HG03442 (cell line): ENCODE results near the gene CCR2.
"Not testable (repeated sequence)": the region's sequence is repeated elsewhere in the genome, so short reads cannot be mapped to it uniquely, and the experiment has no call there.

Experiments
- ATAC-seq: cut with Tn5 transposase; IDR thresholded peaks from one replicate; pipeline ENCODE4 v1.9.1; 2021; ENCODE audit warnings: mild to moderate bottlenecking, moderate library complexity; ENCODE audit not compliant: unreplicated experiment

The CCR2 gene

GRCh38 chr3:46353647-46354410 lies at the start of gene CCR2:
Gene CCR2 (plus strand): TSS chr3:46354111. CDS start chr3:46357528, 3,417 bp downstream.
- no peak for ATAC-seq

- no peak for ATAC-seq
These were observed 49.2 kb upstream of the CCR2 start for GRCh38 chr3:46304739-46305138.

- no peak for ATAC-seq
These were observed 40.9 kb upstream of the CCR2 start for GRCh38 chr3:46312991-46313390.

DNA sequence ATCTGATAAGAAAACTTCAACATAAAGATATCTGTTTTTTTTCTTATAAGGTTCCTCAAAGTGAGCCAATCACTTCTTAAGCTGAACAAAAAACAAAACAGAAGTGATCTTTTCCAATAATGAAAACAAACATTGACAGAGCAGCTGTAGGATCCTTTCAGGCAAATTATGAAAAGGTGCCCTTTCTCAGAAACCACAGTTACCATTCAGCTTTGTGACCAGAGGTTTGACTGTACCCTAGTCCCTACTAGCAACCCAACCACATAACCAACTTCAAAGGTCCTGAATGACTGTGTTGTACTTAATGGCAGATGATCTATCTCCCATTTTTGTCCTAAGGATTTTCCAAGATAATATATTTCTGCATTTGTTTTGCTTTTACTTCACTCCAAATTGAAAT lies 39.4 kb upstream of the CCR2 start:
- no peak for ATAC-seq

DNA sequence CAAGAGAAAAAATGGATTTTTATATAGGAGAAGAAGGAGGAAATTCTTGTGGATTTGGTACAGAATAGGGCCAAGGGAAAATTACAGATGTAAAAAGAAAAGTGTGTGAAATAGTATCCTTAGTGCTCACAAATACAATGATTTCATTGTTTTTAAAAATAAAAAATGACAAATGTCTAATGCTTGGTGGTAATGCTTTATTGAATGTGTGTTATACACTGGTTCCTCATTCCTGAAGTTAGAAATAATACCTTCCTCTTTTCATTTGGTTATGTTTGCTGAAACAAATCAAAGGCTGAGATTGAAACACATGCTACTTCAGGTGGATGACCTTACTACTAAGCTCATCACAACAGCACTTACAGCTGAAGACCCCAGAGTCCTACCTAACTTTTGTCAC lies 37.7 kb upstream of the CCR2 start:
- no peak for ATAC-seq

GRCh38 chr3:46318207-46318927 lies 35.5 kb upstream of the CCR2 start:
- no peak for ATAC-seq

DNA sequence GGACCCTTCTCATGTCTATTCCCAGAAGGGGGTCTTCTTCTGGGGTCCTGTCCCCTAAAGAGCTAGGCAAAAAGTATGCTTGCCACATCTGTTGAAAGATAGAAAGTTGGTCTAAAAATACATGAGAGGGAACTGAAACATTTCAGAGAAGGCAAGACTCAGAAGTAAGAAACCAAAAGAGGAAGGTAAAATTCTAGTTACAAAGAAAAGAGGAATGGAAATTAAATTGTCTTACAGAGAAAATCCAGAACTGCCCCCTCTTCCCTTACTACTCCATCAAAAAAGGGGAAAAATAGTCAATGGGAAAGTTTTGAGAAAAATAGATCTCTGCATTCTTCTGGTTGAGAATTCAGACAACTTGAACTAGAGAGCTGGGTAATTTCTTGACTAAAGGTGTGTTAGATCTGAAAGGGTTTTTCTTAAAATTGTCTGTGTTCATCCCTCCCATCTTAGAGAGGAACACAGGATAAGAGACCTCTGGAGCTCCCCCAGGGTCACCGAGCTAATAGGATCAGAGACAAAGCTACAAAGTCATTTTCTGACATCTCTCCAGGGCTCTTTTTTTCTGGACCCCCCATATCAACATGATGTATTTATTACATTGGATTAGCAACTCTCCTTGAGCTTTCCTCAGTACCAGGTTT lies 32.3 kb upstream of the CCR2 start:
- ATAC-seq = no peak

DNA sequence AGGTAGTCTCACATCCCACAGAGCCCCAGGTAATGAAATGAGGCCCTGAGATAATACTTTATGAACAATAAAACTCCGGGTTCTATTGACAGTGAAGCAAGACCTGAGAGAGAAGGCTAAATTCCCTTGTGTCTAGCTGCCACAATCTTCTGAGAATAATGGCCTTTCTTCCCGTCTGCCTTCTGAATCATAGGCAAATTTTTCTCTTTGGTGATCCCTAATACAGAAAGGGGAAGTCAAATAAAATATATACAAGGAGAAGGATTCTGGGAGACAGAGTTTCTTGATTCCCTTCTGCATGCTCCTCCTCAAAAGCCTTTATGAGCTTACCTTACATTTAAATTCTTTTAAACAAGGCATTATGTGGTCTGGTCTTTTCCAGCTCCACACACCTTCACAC lies 29.9 kb upstream of the CCR2 start:
- no peak for ATAC-seq

DNA sequence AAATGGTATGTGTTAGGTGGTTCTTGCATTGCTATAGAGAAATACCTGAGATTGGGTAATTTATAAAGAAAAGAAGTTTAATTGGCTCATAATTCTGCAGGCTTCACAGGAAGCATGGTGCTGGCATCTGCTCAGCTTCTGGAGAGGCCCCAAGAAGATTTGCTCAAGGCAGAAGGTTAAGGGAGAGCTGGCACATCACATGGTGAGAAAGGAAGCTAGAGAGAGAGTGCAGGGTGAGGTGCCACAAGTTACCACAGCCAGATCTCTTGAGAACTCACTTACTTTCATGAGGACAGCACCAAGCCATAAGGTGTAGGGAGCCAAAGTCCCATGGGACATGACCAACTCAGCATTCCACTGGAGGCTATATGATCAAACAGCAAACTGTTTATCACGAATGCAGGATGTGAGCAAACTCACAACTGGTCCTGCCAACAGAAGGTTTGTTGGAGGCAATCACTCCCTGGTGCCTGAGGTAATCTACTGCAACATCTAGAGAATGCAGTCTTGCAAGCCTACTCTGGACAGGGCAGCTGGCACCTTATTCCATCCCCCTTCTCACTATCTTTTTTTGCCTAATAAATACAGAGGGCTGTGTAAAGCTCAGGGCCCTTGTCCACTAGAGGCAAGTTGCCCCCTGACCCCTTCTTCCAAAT lies 28.1 kb upstream of the CCR2 start:
- no peak for ATAC-seq

DNA sequence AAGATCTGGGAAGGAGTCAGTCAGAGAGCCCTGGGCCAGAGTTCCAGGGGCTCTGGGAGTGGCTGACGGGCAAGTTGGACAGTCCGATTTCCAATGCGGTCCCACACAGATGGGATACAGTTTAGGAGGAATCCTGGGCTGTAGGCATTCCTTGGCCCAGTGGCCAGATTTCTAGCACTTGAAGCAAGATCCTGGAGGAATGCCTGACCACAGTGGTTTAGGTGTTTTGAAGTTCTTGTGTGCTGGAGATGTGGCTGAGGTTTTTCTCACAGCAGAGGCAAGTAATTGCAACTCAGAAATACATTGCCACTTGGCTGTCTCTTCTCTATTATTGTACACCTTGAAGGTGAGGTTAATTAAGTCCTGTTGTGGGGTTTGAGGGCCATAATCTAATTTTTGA lies 23.2 kb upstream of the CCR2 start:
- ATAC-seq = not testable (repeated sequence)

DNA sequence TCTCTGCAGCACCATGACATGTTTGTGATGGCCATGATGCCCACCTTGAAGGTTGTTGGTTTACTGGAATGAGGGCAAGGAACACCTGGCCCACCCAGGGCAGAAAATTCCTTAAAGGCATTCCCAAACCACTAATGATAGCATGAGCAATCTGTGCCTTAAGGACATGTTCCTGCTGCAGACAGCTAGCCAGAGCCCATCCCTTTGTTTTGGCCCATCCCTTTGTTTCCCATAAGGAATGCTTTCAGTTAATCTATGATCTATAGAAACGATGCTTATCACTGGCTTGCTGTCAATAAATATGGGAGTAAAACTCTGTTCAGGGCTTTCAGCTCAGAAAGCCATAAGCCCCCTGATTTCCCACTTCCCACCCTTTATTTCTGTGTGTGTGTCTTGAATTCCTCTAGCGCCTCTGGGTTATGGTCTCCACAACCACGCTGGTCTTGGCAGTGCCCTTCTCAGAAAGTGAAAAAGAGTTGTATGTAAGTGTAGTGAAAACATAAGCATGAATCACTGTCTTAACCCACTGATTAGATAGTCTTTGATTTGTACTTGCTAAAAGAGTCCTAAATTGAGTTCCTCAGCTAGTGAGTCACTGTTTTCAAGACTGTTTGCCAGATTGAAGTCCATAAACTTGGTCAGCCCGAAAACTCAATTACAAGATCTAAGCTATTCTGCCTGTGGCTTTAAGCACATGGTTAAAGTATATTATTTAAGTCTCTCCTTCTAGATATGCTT lies 19.0 kb upstream of the CCR2 start:
- ATAC-seq = no peak

DNA sequence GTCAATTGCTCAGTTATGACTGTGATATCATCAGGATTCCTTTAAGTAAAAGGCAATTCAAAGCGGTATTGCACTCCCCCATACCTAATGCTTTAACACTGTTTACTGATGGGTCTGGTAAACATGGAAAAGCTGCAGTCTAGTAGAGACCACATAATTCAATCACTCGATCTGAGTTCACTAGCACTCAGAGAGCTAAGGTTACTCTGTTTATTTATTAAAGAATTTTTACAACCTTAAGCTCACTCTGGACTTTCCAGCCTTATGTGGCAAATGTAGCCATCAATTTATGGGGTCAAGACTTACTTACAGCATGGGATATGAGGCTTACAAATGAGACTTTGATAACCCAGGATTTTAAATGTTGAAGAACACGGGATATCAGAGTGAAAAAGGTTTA lies 18.4 kb upstream of the CCR2 start:
- no peak for ATAC-seq

GRCh38 chr3:46337911-46338310 lies 16.0 kb upstream of the CCR2 start:
- no peak for ATAC-seq

DNA sequence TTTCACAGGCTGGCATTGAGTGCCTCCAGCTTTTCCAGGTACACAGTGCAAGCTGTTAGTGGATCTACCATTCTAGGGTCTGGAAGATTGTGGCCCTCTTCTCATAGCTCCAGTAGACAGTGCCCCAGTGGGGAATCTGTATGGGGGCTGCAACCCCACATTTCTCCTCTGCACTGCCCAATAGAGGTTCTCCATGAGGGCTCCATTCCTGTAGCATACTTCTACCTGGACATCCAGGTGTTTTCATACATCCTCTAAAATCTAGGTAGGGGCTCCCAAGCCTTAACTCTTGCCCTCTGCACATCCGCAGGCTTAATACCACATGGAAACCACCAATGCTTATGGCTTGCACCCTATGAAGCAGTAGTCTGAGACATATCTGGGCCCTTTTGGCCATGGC lies 15.1 kb upstream of the CCR2 start:
- no peak for ATAC-seq

GRCh38 chr3:46344476-46344875 lies 9.4 kb upstream of the CCR2 start:
- ATAC-seq = no peak

GRCh38 chr3:46348823-46349482 lies 5.0 kb upstream of the CCR2 start:
- no peak for ATAC-seq

DNA sequence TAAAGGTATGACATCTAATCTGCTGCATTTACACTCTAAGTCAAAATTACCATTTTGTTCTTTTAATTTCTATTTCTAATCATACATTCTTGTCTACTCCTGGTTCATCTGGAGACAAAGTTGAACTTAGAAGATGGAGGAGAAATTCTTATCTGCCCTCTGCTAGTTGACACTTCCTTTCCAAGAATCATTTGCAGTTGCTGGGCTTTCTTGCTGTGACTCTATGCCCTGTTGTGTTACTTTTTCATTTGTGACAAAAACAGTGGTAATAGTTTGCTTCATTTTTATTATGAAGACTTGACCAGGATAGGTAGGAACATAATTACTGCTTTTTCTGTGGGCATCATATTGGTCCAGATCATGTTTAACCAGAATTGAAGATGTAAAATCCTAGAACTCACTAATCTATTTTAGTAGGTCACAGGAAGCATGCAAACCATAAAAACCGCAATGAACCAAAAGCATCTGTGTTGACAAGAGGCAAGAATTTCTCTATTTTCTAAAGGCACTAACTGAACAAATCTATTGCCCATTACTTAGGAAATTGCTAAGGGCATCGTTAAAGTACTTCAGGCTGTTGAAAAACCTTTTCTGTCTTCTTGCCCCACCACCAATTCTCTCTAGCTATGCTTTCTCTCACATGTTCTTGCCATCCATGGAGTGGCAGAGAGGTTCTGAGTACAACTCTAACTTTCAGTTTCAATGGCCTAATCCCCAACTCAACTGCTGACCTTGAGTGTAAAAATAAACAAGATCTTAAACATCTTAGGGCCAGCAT lies 4.2 kb upstream of the CCR2 start:
- ATAC-seq = no peak

DNA sequence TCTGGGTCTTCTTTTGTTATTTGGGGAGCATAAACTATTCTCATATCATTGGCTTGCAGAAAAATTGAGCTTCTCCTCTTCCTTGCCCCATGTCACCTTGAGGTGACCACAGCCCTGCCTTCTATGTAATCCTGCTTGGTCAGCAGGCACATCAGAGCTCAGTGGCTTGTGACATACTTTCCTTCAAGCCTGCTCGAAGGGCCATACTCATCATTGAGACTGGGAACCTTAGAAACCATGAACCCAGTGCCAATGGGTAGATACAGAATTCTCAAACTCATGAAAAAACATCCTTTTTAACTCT lies 3.7 kb upstream of the CCR2 start:
- no peak for ATAC-seq

DNA sequence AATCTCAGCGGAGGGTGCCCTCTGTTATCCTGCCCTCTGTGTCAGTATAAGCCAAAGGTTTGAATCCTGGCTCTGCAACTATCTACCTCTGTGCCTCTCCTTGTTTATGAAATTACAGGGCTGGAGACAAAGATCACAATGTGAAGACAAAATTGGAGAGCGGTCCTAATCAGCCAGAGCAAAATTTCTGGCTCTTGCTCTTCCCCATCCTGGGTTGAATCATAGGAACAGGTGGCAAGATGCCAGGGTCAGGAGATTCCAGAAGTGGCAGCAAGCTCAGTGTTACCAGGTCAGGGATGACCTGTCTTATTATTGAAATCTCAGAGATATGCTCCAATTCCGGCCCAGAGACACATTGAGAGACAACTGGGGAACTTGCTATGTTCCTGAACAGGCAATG lies 2.3 kb upstream of the CCR2 start:
- ATAC-seq = no peak

GRCh38 chr3:46353090-46353489 lies 821 bp upstream of the CCR2 start:
- ATAC-seq = no peak
